Gastrocnemius medialis (tissue), 4 donors: ENCODE measurements around the gene PYGO2. TPM values are rescaled to one million over a fixed set of nuclear protein-coding genes. Genes with fewer than 3 reads are reported as not detected.
A peak's percentile ranks its signal among the peaks of the same experiment; 100 is the strongest.

ENCODE experiments used
- ATAC-seq, 2 donors: fragments of 150-250 bp; one replicate each; pipeline ENCODE4 v1.9.1; 2016
- DNase-seq, 2 donors: peaks; one replicate each; pipeline ENCODE4 v3.0.0-alpha.2; 2019
- H3K27ac ChIP-seq, 4 donors: fragments of 200-600 bp; sonication (generic); 1 replicate in 1 of 4; 2 replicates in 3 of 4; pipeline ENCODE4 v1.5.1; 2016 to 2018; ENCODE audit warnings: mild to moderate bottlenecking in 2 of 4, moderate library complexity in 1 of 4
- H3K27me3 ChIP-seq, 3 donors: fragments of 200-600 bp; sonication (generic) in 2 of 3; 1 replicate in 1 of 3; 2 replicates in 2 of 3; pipeline versions ENCODE4 v1.5.1 to v1.6.0; 2016 to 2019; ENCODE audit warnings: mild to moderate bottlenecking in 1 of 3, moderate library complexity in 1 of 3
- H3K36me3 ChIP-seq, 2 donors: fragments of 200-600 bp; sonication (generic) in 1 of 2; one replicate each; pipeline ENCODE4 v1.5.1; 2017 to 2018
- H3K4me1 ChIP-seq, 2 donors: fragments of 200-600 bp; sonication (generic) in 1 of 2; one replicate each; pipeline ENCODE4 v1.5.1; 2016 to 2017; ENCODE audit warnings: mild to moderate bottlenecking in 2 of 2
- H3K4me3 ChIP-seq, 4 donors: fragments of 200-600 bp; sonication (generic) in 3 of 4; 1 replicate in 1 of 4; 2 replicates in 3 of 4; pipeline ENCODE4 v1.5.1; 2016 to 2019; ENCODE audit warnings: mild to moderate bottlenecking in 2 of 4
- H3K9me3 ChIP-seq, 3 donors: fragments of 200-600 bp; sonication (generic) in 2 of 3; 1 replicate in 1 of 3; 2 replicates in 2 of 3; pipeline ENCODE4 v1.5.1; 2016 to 2019
- CTCF ChIP-seq, 5 experiments: fragments of 450-650 bp in 3 of 5; fragments of 200-600 bp in 2 of 5; sonication (generic) in 2 of 5; IDR thresholded peaks in 4 of 5; conservative IDR thresholded peaks in 1 of 5; 1 replicate in 4 of 5; 2 replicates in 1 of 5; pipeline ENCODE4 v1.5.1; 2016 to 2019; ENCODE audit warnings: antibody characterized with exemption in 5 of 5, mild to moderate bottlenecking in 3 of 5, moderate library complexity in 3 of 5
- POLR2A ChIP-seq, 2 donors: fragments of 450-650 bp; IDR thresholded peaks; one replicate each; pipeline ENCODE4 v1.6.1; 2017; ENCODE audit warnings: antibody characterized with exemption in 2 of 2, mild to moderate bottlenecking in 2 of 2, moderate library complexity in 2 of 2
- in situ Hi-C, 4 donors: fragments of 200-750 bp; cut with MboI; loops; one replicate each; pipeline versions ENCODE4 v1.15.0 to v1.8.0; 2017; ENCODE audit warnings: low sequenced_read_pairs in 4 of 4
- intact Hi-C: fragments of 100-400 bp; cut with DNase I; formaldehyde crosslinking; loops from one replicate; pipeline ENCODE4 v1.15.1; 2023; ENCODE audit warnings: low total_unique reads
- total RNA-seq, 4 donors: library from RNA; depleted of rRNA; stranded (reverse); fragments of >200 nt; gene quantifications; one replicate each; pipeline versions ENCODE4 v1.1.0 to v1.2.3, GENCODE V29; 2016

Gene PYGO2
- total RNA-seq, 4 donors from 2014 or later = 12.6 to 22.7 (median 17.8) TPM

- Histone ChIP-seq H3K9me3 (no peaks in the 10 kb centered on the region), H3K36me3 (no peaks in the 10 kb centered on the region), H3K27ac (peak overlapping the region; percentile 93 to 99 (median 98)), H3K4me1 (peaks cover 11 to 15% of the 10 kb centered on the region in 2 donors), H3K27me3 (no peaks in the 10 kb centered on the region), H3K4me3 (peak overlapping the region; percentile 65 to 97 (median 83))
- ATAC-seq = peak; percentile 84 to 88
- TF ChIP-seq POLR2A (IDR thresholded peaks at IDR 0.05) (peak; percentile 59 to 61), CTCF (IDR thresholded peaks at IDR 0.05 in 4 of 5, conservative IDR thresholded peaks at IDR 0.05 in 1 of 5) (peak in 3 of 5 experiments; percentile 14 to 43 (median 31))
- intact Hi-C loops (loop anchor here (1.0 to 2.0 kb wide), 4 partner anchors 19 to 379 kb away; partner anchors contain the start of genes KCNN3, PBXIP1 and UBE2Q1), in situ Hi-C loops (no loop called here)
- peak; percentile 79 to 88 for DNase-seq
These were observed 24.2 kb downstream of the PYGO2 start for GRCh38 chr1:154937085-154937987.

GRCh38 chr1:154936555-154937084 lies 25.0 kb downstream of the PYGO2 start, which contains the start of gene PMVK:
PMVK (minus strand) TSS chr1:154936719; CDS start chr1:154936685, 34 bp downstream.
- H3K36me3 ChIP-seq = no peaks in the 10 kb centered on the region
- TF ChIP-seq CTCF (IDR thresholded peaks at IDR 0.05 in 4 of 5, conservative IDR thresholded peaks at IDR 0.05 in 1 of 5) (peak in 3 of 5 experiments; percentile 36 to 55 (median 42)), POLR2A (IDR thresholded peaks at IDR 0.05) (peak in 1 of 2 donors; percentile 30)
- H3K27ac ChIP-seq = peak within 1 kb of the TSS; percentile 93 to 99 (median 98)
- peak within 1 kb of the TSS; percentile 65 to 97 (median 83) for H3K4me3 ChIP-seq
- intact Hi-C loops (loop anchor here (1.0 to 2.0 kb wide), 4 partner anchors 20 to 378 kb away; partner anchors contain the start of genes KCNN3, PBXIP1 and UBE2Q1), in situ Hi-C loops (no loop called here)
- H3K9me3 ChIP-seq = no peaks in the 10 kb centered on the region
- peaks cover 11 to 15% of the 10 kb centered on the region in 2 donors for H3K4me1 ChIP-seq
- DNase-seq (peak; percentile 92 to 95), ATAC-seq (peak; percentile 94 to 96)
- no peaks in the 10 kb centered on the region for H3K27me3 ChIP-seq

- Histone ChIP-seq H3K4me1 (peaks cover 11 to 15% of the 10 kb centered on the region in 2 donors), H3K27me3 (no peaks in the 10 kb centered on the region), H3K4me3 (peak overlapping the region; percentile 65 to 97 (median 83)), H3K36me3 (no peaks in the 10 kb centered on the region), H3K27ac (peak overlapping the region; percentile 93 to 99 (median 98)), H3K9me3 (no peaks in the 10 kb centered on the region)
- no peak for TF ChIP-seq CTCF (IDR thresholded peaks at IDR 0.05 in 4 of 5, conservative IDR thresholded peaks at IDR 0.05 in 1 of 5)
- intact Hi-C loops (loop anchor here (2.0 kb wide), 3 partner anchors 65 to 377 kb away; partner anchors contain the start of genes KCNN3 and UBE2Q1), in situ Hi-C loops (no loop called here)
- DNase-seq (no peak), ATAC-seq (no peak)
These were observed 25.6 kb downstream of the PYGO2 start for GRCh38 chr1:154935749-154936554.

GRCh38 chr1:154934358-154934948 lies 27.1 kb downstream of the PYGO2 start:
- Histone ChIP-seq H3K27me3 (no peaks in the 10 kb centered on the region), H3K9me3 (no peaks in the 10 kb centered on the region), H3K4me1 (peaks cover 11 to 15% of the 10 kb centered on the region in 2 donors), H3K4me3 (no peak overlapping the region), H3K27ac (no peak overlapping the region), H3K36me3 (peaks cover 0 to under 1% of the 10 kb centered on the region in 2 donors)
- intact Hi-C loops (no loop called here), in situ Hi-C loops (no loop called here)
- no peak for TF ChIP-seq POLR2A (IDR thresholded peaks at IDR 0.05)
- TF ChIP-seq CTCF (IDR thresholded peaks at IDR 0.05 in 4 of 5, conservative IDR thresholded peaks at IDR 0.05 in 1 of 5) = no peak
- DNase-seq = no peak
- no peak for ATAC-seq
